ENCODE data around the gene WNT16.
"Not testable (repeated sequence)": the region's sequence is repeated elsewhere in the genome, so short reads cannot be mapped to it uniquely, and the experiment has no call there.

Gene WNT16

DNA sequence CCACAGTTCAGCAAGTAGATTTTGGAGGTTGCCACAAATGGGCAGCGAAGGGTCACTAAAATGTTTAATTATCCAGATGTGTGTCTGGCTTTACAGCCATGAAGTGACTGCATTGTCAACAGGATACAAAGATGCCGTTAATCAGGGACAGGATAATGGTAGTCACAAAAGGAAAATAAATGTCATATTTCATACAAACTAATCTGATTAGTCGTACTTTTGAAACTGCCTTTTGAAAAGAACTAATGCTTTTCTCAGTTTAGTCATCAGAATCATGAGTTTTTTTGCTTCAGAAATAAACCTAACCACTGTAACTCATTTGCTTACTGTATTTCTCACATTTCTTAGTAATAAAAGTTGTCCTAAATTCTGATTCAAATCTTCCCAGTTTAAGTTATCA, 22.2 kb upstream of the WNT16 start:
- no peak for DNase-seq

DNA sequence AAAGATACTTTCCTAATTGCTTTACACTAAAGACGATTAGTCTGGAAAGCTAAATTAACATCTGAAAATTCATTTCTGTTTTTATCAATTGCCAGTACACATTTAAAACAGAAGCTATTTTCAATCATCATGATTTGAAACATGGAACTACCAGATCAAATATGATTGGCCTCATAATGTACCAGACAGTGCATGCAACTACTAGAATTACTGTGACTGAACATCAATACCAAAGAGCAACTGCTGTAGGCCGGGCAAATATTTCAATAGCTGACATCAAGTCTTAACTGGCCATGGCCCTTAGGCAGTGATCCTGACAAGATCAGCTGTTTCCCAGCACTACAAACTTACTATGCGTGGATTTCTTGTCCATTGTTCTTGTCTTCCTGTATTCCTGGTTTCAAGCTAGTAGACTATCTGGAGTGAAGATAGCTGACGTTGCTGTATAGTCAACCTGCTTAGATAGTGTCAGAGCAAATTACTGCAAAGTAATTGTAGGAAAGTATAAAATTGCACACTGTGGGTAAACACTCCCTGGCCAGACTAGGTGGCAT, 21.7 kb upstream of the WNT16 start:
- DNase-seq: no peak

- DNase-seq: no peak
These were observed 15.5 kb upstream of the WNT16 start for GRCh38 chr7:121313220-121313792.

DNA sequence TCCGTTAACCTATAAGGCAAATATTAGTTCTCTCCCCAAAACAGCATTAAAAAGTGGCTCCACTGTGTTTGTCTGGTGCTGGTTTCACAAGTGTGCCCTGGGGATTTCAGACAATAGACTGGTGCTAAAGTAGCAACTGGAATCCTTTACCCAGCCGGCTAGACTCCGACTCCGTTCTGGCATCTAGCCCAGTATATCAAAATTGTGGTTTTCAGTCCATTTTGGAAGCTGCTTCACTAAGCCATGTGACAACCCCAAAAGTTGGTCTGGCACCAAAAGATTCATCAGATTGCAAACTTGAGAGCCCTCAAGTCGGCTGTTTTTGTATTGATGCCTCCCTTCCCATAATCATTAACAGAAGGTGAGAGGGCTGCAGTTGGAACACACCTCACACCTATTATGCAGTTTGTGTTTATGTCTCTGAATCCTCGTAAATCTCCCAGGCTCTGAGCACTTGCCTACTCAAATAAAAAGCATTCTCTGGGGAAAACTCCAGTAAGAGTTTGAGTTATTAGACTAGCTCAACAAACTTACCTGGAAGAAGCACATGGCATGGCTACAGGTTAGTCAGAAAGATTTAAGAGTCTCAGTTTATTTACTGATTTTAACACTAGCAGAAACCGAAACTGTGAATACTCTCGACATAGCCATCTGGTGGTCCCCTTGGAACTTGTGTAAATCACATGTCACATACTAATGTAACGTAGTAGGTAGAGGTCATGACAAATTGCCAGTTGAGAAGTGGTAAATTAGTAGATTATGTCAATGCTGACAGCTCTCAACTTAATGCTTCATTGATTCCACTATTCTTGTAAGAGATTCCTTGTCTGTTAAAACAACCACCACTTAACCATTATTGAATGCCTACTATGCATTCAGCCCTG, 14.8 kb upstream of the WNT16 start:
- no peak for DNase-seq

DNA sequence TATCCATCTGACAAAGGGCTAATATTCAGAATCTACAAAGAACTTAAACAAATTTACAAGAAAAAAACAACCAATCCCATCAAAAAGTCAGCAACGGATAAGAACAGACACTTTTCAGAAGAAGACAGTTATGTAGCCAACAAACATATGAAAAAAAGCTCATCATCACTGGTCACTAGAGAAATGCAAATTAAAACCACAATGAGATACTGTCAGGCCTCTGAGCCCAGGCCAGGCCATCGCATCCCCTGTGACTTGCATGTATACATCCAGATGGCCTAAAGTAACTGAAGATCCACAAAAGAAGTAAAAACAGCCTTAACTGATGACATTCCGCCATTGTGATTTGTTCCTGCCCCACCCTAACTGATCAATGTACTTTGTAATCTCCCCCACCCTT, 13.6 kb upstream of the WNT16 start:
- DNase-seq: not testable (repeated sequence)

DNA sequence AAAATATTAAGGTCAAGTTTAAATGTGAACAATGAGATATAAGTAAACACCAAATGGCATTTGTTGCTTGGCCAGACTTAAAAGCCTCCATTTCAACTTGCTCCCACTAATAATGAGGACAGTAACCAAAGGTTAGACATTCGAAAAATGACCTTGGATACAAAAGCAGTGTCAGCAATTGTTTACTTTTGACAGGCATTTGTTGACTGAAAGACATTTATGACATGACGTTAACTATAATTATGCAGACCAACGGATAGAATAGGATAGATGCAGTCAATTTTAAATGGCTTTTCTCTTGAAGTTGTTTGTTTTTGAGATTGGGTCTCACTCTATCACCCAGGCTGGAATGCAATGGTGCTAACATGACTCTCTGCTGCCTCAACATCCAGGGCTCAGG, 6.3 kb upstream of the WNT16 start:
- no peak for DNase-seq

DNA sequence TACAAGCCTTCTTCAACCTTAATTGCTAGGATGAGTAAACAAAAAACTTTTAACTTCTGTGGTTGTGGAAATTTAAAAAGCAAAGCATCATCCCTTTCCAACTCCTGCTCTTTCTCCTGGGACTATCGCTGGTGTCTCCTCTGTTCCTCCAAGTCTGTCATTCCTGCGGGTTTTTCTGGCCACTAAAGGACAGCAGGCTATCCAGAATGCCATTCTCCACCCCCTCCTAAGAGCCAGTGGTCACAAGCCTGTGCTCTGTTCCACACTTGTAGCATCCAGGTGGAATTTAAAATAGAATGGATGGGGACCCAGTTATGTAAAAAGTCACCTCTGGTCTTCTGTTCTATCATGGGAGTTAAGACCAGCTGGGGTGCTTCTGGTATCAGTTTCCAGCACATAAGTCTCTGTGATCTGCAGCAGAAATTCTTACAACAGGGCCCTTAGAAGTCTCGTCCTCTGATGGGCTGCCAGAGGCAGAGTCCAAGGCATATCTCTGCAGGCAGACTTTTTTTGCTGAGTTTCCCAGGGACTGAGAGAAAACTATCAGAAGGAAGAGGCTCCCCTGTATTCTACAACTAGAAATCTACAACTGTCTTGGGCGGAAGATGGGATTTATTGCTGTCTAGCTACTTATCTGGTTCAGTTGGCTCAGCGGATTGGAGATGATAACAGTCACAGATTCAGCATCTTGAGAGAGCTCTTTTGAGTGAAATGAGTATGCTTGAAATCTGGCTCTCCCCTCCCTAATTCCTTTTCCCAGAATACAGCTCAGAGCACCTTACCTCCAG, 5.1 kb upstream of the WNT16 start:
- no peak for DNase-seq

DNA sequence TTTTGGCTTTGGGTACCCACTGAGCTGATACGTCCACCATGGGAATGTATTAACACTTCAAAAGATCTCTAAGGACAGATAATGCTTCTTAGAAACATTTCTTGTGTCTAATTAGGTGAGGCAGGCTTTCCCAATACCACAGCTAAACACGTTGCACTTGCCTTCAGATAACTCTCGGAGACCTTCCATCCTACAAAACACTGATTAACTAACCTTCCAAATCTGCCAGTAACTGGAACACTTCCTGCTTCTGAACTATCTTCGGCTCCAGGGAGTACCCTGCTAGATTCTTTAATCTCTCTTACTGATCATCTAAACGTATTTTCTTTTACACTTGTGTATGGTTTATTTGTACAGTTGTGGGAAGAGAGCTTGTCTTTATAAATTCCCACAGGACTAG, 1.1 kb upstream of the WNT16 start:
- no peak for DNase-seq

DNA sequence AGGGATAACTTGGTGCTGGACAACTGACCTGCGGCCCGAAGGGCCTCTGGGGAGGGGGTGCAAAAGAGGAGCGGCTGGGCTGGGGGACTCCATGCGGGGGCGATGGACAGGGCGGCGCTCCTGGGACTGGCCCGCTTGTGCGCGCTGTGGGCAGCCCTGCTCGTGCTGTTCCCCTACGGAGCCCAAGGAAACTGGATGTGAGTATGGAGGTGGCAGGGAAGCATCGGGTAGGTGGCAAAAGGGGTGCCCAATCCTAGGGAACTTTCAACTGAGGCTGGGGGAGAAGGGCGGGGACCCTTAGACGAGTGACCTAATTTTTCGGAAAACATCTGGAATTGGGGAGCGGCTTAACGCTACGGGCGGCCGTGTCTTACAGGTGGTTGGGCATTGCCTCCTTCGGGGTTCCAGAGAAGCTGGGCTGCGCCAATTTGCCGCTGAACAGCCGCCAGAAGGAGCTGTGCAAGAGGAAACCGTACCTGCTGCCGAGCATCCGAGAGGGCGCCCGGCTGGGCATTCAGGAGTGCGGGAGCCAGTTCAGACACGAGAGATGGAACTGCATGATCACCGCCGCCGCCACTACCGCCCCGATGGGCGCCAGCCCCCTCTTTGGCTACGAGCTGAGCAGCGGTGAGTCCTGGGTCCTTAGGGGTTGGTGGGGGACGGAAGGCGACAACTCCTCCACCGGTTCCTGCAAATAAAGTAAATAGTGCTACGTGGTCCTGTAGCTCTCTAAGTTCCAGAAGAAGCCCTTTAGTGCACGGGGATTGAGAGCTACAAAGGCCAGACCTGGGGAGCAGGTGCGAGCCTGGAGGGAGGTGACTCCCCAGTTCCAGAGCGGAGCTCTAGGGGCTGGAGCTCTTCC, 622 bp downstream of the WNT16 start:
- no peak for DNase-seq

DNA sequence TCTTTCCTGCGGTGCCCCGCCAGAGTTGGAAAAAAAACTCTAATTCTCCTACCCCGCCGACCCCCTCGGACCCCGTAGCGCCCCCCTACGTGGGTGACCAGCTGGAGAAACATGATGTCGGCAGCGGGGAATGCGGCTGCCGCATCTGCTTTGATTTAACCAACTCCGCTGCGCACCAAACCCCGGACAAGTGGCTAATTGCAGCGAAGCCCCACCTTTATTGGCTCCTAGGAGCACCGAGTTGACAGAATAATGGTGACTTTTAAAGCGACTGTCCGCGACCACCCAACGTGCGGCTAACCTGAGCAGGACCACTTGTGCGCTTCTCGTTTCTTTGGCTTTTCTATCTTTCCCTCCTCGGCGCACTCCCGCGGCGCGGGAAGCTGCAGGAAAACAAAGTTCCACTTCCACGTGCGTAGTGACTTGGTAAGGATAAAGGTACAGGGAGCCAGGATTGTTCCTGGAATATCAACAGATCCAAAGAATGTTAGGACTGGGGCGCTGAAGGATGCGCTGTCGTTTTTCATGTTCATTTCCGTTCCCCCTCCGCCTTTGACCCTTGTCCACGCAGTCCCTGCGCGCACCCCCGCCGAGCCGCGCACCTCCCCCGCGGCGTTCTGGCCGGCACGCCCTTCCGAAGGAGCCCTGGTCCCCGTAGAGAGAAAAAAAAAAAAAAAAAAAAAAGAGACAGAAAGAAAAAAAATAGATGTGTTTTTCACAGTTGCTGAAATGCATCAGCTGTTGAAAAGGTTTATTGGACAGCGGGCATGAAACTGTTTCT, 1.4 kb downstream of the WNT16 start:
- DNase-seq: no peak

GRCh38 chr7:121331048-121331447, 2.2 kb downstream of the WNT16 start:
- no peak for DNase-seq

- DNase-seq: no peak
These were observed 2.8 kb downstream of the WNT16 start for GRCh38 chr7:121331574-121331973.

DNA sequence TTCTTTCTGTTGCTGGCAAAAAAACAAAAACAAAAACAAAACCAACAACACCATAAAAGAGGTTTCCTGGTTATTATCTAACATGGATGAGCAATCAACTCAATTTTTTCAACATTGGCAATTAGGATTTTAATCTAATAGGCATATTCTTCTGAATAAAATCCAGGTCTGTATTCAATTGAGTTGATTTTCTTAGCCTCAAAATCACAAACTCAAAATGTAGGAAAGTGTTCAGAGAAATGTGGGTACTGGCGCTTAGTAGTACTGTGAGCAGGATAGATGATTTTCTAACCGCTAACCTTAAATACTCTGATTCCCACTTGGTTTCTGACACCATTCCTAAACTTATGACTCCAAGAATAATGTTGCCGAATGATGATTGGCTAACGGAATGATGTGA, 5.6 kb downstream of the WNT16 start:
- DNase-seq: no peak

- DNase-seq: no peak
These were observed 6.3 kb downstream of the WNT16 start for GRCh38 chr7:121334875-121335648.

- no peak for DNase-seq
These were observed 7.8 kb downstream of the WNT16 start for GRCh38 chr7:121336579-121336978.

- no peak for DNase-seq
These were observed 8.6 kb downstream of the WNT16 start for GRCh38 chr7:121337398-121337797.

DNA sequence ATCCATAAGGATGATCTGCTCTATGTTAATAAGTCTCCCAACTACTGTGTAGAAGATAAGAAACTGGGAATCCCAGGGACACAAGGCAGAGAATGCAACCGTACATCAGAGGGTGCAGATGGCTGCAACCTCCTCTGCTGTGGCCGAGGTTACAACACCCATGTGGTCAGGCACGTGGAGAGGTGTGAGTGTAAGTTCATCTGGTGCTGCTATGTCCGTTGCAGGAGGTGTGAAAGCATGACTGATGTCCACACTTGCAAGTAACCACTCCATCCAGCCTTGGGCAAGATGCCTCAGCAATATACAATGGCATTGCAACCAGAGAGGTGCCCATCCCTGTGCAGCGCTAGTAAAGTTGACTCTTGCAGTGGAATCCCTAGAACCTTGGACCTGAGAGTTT, 10.3 kb downstream of the WNT16 start:
- DNase-seq: peak; percentile 18

- no peak for DNase-seq
These were observed 13.1 kb downstream of the WNT16 start for GRCh38 chr7:121341933-121342332.

DNA sequence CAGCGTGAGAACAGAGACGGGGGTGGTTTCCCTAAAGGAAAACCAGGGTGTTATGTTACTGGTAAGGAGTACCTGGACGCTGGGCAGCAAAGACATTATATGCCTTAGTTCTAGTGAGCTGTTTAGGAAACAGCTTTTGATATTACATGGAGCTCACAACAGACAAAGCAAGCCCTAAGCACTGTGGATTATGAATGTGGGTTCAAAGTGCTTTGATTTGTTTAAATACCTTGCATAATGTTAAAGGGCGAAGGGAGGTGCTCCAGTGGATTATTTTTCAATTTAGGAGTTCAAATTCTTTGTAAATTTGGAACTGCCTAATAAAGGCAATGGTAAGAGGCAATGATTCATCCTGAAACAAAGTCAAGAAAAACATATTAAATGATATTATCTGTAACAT, 13.8 kb downstream of the WNT16 start:
- no peak for DNase-seq

GRCh38 chr7:121343302-121343701, 14.5 kb downstream of the WNT16 start:
- DNase-seq: no peak

DNA sequence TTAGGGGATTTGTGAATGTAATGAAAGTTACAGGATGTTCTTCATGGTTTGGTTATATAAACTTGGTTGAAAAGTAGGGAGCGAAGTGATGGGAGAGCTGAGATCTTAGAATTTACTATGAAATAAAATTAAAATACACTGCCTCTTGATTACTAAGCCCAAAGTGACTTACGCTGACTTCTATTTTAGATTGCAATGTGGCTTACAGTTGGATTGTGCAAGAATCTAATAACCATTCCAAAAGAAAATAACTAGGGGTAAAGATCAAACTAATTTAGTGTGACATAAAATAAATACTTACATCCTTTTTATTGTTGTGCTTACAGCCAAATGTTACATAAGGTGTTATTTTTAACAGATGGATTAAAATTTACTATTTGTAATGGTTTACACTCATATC, 15.3 kb downstream of the WNT16 start:
- no peak for DNase-seq
